HepG2 (cell line): Measurements from ENCODE around the gene DGAT2. TPM values are rescaled to one million over a fixed set of nuclear protein-coding genes. Genes with fewer than 3 reads are reported as not detected.

Experiments used
- ARID4A ChIP-seq: sonication (generic); formaldehyde crosslinking; IDR thresholded peaks from 2 replicates; pipeline ENCODE4 v1.5.0; 2020; ENCODE audit warnings: mild to moderate bottlenecking, missing genetic modification reagents, borderline replicate concordance
- ATF7 ChIP-seq, 2 experiments: fragments of 450-650 bp in 1 of 2; sonication (generic) in 1 of 2; formaldehyde crosslinking in 1 of 2; IDR thresholded peaks; 2 replicates each; pipeline versions ENCODE4 v1.4.0 to v1.6.1; 2016 to 2020; ENCODE audit warnings: antibody characterized with exemption in 1 of 2, mild to moderate bottlenecking in 1 of 2, missing genetic modification reagents in 1 of 2
- DNMT3B ChIP-seq: conservative IDR thresholded peaks from 2 replicates; pipeline ENCODE4 v1.6.1; 2016; ENCODE audit warnings: missing biosample characterization, control low read depth
- FOXA1 ChIP-seq, 2 experiments: fragments of 450-650 bp in 1 of 2; sonication (generic) in 1 of 2; formaldehyde crosslinking in 1 of 2; IDR thresholded peaks; 2 replicates each; pipeline versions ENCODE4 v1.4.0 to v1.6.1; 2016 to 2020; ENCODE audit warnings: missing genetic modification reagents in 1 of 2
- GATAD1 ChIP-seq: IDR thresholded peaks from 2 replicates; pipeline ENCODE4 v1.6.1; 2016; ENCODE audit warnings: missing genetic modification reagents, missing compliant biosample characterization
- HNF1A ChIP-seq, 2 experiments: sonication (generic) in 1 of 2; formaldehyde crosslinking in 1 of 2; IDR thresholded peaks; 2 replicates each; pipeline versions ENCODE4 v1.4.0 to v1.6.1; 2016 to 2020; ENCODE audit warnings: borderline replicate concordance in 1 of 2, low read depth in 1 of 2, mild to moderate bottlenecking in 1 of 2, missing genetic modification reagents in 1 of 2
- KDM3A ChIP-seq: IDR thresholded peaks from 2 replicates; pipeline ENCODE4 v1.6.1; 2018; ENCODE audit warnings: low read depth, missing compliant biosample characterization
- KDM5B ChIP-seq: sonication (generic); formaldehyde crosslinking; IDR thresholded peaks from 2 replicates; pipeline ENCODE4 v1.4.0; 2020; ENCODE audit warnings: missing genetic modification reagents, mild to moderate bottlenecking, borderline replicate concordance
- TERF1 ChIP-seq: sonication (generic); formaldehyde crosslinking; IDR thresholded peaks from 2 replicates; pipeline ENCODE4 v1.8.0; 2022; ENCODE audit warnings: mild to moderate bottlenecking, missing genetic modification reagents, moderate library complexity
- ZBTB10 ChIP-seq: sonication (generic); formaldehyde crosslinking; IDR thresholded peaks from 2 replicates; pipeline ENCODE4 v1.4.0; 2020; ENCODE audit warnings: missing genetic modification reagents, borderline replicate concordance
- ZNF207 ChIP-seq: fragments of 450-650 bp; IDR thresholded peaks from 2 replicates; pipeline ENCODE4 v1.6.1; 2016; ENCODE audit warnings: antibody characterized with exemption, borderline replicate concordance
- ZNF260 ChIP-seq: sonication (generic); formaldehyde crosslinking; IDR thresholded peaks from 2 replicates; pipeline ENCODE4 v1.4.0; 2020; ENCODE audit warnings: missing genetic modification reagents, low read depth, mild to moderate bottlenecking, borderline replicate concordance
- ZNF282 ChIP-seq: fragments of 450-650 bp; IDR thresholded peaks from 2 replicates; pipeline ENCODE4 v1.6.1; 2018; ENCODE audit not compliant: partially characterized antibody
- ZNF629 ChIP-seq: sonication (generic); formaldehyde crosslinking; conservative IDR thresholded peaks from 2 replicates; pipeline ENCODE4 v1.5.0; 2020; ENCODE audit warnings: missing genetic modification reagents
- polyA plus RNA-seq, 8 experiments: library from polyadenylated mRNA; depleted of rRNA in 3 of 8; stranded (reverse) in 7 of 8; unstranded in 1 of 8; fragments of >200 nt; fragmentation: Illumina TruSeq in 4 of 8; extraction: Trizol in 4 of 8; gene quantifications; 2 replicates each; pipeline versions ENCODE4 v1.2.1 to v1.2.3, GENCODE V29; 2011 to 2016; ENCODE audit warnings: low read depth in 4 of 8, missing spikeins in 1 of 8, mixed read lengths in 1 of 8; ENCODE audit not compliant: insufficient read depth in 1 of 8
- total RNA-seq, 5 experiments: library from RNA; depleted of rRNA; stranded (reverse); fragments of >200 nt; fragmentation: Illumina TruSeq; extraction: Trizol; gene quantifications; 2 replicates each; pipeline ENCODE4 v1.2.3, GENCODE V29; 2016; ENCODE audit warnings: low read depth in 1 of 5

The DGAT2 gene
- total and polyA plus RNA-seq, 2 of the 13 experiments (the other 11 are each of a cell fraction or from before 2014, with no cell fraction given) = 39.0 to 65.6 TPM

- TF ChIP-seq ARID4A (peak; percentile 44; the same call in 1 of the 2 replicates), ZNF629 (CRISPR knock-in tag) (no peak; the same call in 1 of the 2 replicates), ZNF207 (no peak), FOXA1 (IDR thresholded peaks at IDR 0.05) (no peak), FOXA1 (CRISPR knock-in tag; IDR thresholded peaks at IDR 0.05) (no peak), ATF7 (IDR thresholded peaks at IDR 0.05) (no peak), ATF7 (CRISPR knock-in tag; IDR thresholded peaks at IDR 0.05) (no peak), ZNF282 (no peak), DNMT3B (CRISPR knock-in tag) (no peak), KDM5B (peak; percentile 89), TERF1 (CRISPR knock-in tag) (no peak), GATAD1 (CRISPR knock-in tag) (no peak), HNF1A (IDR thresholded peaks at IDR 0.05; ENCODE audit: low read depth) (no peak), HNF1A (CRISPR knock-in tag; IDR thresholded peaks at IDR 0.05; ENCODE audit: borderline replicate concordance) (0 out of 2 replicates have a peak, but pooled peaks have one; percentile 13), KDM3A (CRISPR knock-in tag) (peak; percentile 55; the same call in 1 of the 2 replicates), ZNF260 (CRISPR knock-in tag) (no peak), ZBTB10 (CRISPR knock-in tag) (peak; percentile 84; the same call in 1 of the 2 replicates)
Measured at GRCh38 chr11:75721852-75722668, 46.5 kb upstream of the DGAT2 start (continued).
